Thyroid gland (tissue), 4 donors: ENCODE data around the gene SPATA13.

Source experiments
- POLR2A ChIP-seq, 2 donors: fragments of 450-650 bp; IDR thresholded peaks; one replicate each; pipeline ENCODE4 v1.6.1; 2017; ENCODE audit warnings: antibody characterized with exemption in 2 of 2, mild to moderate bottlenecking in 2 of 2, moderate library complexity in 1 of 2
- TF ChIP-seq, protein P1 (sequence below), 6 experiments: fragments of 200-600 bp in 3 of 6; fragments of 450-650 bp in 3 of 6; sonication (generic) in 3 of 6; IDR thresholded peaks; one replicate each; pipeline ENCODE4 v1.5.1; 2016 to 2019; ENCODE audit warnings: antibody characterized with exemption in 6 of 6, mild to moderate bottlenecking in 2 of 6, inconsistent platforms in 1 of 6, moderate library complexity in 1 of 6

DNA sequence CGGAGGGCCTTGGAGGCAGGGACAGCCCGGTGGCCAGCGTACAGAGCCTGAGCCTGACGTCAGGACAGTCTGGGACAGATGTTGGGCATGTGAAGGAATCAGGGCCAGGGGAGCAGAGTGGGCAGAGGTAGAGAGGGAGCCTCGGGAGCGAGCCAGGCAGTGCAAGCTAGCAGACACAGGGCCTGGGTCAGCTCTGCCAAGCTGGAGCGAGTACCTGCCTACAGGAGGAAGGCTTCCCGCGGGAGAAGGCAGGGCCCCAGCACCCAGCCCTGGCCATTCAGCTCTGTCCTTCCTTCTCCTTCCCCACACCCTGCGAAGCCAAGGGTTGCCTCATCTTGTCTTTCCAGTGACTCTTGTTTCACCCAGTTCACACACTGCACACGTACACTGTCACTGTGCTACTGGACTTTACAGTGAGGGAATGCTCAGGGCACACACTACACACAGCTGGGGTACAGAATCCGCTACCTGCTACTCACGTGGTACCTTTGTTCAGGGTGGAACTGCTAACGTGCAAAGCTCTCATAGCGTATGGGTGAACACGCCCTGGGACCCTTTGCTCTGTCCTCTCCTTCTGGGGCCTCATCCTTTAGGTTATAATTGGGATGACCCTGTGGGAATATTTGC is 139.1 kb downstream of the SPATA13 start:
- TF ChIP-seq, protein P1, sequence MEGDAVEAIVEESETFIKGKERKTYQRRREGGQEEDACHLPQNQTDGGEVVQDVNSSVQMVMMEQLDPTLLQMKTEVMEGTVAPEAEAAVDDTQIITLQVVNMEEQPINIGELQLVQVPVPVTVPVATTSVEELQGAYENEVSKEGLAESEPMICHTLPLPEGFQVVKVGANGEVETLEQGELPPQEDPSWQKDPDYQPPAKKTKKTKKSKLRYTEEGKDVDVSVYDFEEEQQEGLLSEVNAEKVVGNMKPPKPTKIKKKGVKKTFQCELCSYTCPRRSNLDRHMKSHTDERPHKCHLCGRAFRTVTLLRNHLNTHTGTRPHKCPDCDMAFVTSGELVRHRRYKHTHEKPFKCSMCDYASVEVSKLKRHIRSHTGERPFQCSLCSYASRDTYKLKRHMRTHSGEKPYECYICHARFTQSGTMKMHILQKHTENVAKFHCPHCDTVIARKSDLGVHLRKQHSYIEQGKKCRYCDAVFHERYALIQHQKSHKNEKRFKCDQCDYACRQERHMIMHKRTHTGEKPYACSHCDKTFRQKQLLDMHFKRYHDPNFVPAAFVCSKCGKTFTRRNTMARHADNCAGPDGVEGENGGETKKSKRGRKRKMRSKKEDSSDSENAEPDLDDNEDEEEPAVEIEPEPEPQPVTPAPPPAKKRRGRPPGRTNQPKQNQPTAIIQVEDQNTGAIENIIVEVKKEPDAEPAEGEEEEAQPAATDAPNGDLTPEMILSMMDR (IDR thresholded peaks at IDR 0.05), result no peak
- no peak for TF ChIP-seq POLR2A (IDR thresholded peaks at IDR 0.05)
